GM21515 (cell line): ENCODE measurements around the gene RIMS3.
A peak's percentile ranks its signal among the peaks of the same experiment; 100 is the strongest.
"Not testable (repeated sequence)": the region's sequence is repeated elsewhere in the genome, so short reads cannot be mapped to it uniquely, and the experiment has no call there.

ENCODE experiments used
- ATAC-seq: cut with Tn5 transposase; IDR thresholded peaks from one replicate; pipeline ENCODE4 v1.9.1; 2021; ENCODE audit not compliant: unreplicated experiment

The RIMS3 gene

GRCh38 chr1:40665335-40666171 is at the start of gene RIMS3:
Gene RIMS3, minus strand, starts transcription at chr1:40665682. Its CDS starts 23,757 bp downstream, at chr1:40641925.
- ATAC-seq: peak; percentile 71

DNA sequence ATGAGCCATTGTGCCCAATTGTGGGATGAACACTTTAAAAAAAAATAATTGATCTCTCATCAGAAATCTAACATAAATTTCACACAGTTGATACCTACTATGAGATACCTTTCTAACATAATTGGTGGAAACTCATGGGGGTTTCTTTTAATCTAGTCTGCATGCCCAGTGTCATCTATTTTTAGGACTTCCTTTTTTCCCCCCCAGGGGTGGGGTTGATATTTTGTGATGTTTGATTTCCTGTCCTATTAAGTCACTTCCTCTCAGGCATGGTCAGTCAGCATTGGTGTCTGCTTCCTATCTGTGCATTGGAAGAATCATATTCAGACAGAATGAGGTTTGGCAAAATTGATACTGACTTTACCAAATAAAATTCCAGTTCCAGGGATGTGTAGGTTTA is 47.5 kb upstream of the RIMS3 start:
- no peak for ATAC-seq

- no peak for ATAC-seq
Observed at GRCh38 chr1:40712405-40712944, 47.0 kb upstream of the RIMS3 start.

DNA sequence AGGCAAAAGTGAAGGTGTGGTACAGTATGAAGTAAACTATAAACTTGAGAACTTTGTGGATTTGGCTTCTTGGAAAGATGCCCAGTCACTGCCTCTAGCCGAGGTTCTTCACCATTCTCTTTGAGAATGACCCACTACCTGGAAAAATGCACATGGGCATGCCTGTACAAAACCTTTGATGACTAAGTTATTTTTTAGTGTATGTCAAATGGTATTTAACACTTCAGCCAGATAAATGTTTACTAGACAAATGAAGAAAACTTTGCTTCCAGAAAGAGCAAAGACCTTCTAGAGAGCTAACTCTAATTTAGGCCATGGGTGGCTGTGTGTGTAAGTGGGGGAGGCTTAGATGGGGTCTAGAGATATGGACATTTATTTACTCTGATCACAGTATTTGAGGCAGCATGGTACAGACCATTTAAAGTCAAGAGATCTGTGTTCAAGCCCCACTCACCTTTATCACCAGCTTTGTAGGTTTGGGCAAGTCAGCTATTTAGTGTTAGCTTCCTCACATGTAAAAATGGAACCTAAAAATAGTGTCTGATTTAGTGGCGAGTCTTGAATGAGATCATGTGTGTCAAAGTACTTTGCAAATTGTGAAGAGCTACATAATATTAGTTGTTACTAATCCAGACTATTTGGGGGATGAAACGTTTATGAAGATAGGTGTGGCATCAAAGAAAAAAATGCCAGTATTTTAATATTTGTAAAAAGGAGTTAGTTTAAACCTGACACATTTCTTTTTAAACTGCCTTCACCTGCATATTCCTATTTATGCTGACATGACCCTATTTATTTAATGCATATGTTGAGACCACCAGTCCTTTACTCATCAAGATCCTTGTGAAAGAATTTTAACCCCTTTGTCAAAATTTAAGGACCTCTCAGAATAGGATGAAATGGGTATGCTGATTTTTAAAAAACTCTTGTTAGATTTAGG is 46.3 kb upstream of the RIMS3 start:
- no peak for ATAC-seq

- no peak for ATAC-seq
Observed at GRCh38 chr1:40710581-40711315, 45.3 kb upstream of the RIMS3 start.

GRCh38 chr1:40709802-40710278 is 44.4 kb upstream of the RIMS3 start:
- no peak for ATAC-seq

- peak; percentile 90 for ATAC-seq
Observed at GRCh38 chr1:40709100-40709801, 43.8 kb upstream of the RIMS3 start.

DNA sequence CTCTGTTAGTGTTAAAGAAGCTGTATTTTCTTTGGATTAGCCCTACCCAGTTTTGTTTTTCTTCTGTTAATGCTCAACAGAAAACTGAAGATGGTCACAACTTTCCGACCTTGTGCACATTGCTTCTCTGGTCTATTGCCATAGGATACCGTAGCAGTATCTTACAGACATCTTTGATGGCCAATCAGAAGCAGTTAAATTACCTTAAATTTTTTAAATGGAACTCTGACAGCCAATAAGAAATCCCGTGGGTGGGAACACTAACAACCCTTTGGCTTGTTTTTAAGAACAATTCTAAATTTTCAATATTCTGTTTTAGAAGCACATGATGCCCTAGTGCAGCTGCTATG is 43.2 kb upstream of the RIMS3 start:
- ATAC-seq: peak; percentile 66

DNA sequence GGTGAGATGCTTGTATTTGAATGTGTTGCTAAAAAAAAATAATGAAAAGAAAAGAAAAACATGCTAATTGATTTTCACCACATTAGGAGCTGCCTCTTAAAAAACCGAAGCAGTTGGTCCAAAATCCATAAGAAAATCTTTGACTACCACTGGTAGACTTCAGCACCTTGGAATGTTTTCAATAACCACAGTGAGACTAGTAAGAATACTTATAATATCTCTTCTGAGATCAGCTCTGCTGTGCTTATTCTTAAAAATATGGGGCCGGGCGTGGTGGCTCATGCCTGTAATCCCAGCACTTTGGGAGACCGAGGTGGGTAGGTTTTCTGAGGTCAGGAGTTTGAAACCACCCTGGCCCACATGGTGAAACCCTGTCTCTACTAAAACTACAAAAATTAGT is 41.1 kb upstream of the RIMS3 start:
- ATAC-seq: no peak

DNA sequence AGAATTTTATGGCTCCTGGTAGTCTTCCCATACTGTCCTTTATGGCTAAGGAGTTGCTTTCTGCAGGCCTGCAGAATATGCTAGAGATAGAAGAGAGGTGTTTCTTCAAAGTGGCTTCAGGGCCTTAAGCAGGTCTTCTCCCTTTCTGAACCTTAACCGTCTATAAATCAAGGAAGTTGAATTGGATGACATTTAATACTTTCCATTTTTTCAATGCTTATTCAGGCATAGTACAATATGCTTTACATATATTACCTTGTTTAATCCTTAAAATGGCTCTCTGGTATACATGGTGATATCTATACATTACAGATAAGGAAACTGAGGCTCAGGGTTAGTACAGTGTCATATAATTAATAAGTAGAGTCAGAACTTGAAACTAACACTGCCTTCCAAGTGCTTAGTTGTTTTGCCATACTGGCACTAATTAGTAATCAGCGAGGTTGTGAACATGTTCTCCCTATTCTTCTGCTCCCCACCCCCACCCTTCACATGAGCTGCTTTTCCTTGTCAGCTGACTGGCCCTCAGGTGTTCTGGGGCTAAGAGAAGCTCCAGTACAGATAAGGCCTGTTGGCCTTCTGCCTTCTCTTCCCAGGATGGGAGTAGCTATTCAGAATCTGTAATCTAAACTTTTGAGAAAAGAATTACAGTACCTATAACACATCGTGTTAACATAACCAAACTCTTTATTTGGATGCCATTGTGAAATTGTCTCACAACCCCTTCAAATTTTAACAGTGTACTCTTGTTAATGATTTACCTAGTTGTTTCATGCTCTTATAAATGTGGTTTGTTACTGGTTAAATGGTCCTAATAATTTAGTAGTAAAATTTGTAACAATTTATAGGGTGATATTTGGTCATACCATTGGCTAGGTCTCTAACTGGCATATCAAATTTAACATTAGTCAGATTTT is 39.6 kb upstream of the RIMS3 start:
- no peak for ATAC-seq

GRCh38 chr1:40703316-40703715 is 37.8 kb upstream of the RIMS3 start:
- no peak for ATAC-seq

GRCh38 chr1:40702810-40703209 is 37.3 kb upstream of the RIMS3 start:
- ATAC-seq: not testable (repeated sequence)

DNA sequence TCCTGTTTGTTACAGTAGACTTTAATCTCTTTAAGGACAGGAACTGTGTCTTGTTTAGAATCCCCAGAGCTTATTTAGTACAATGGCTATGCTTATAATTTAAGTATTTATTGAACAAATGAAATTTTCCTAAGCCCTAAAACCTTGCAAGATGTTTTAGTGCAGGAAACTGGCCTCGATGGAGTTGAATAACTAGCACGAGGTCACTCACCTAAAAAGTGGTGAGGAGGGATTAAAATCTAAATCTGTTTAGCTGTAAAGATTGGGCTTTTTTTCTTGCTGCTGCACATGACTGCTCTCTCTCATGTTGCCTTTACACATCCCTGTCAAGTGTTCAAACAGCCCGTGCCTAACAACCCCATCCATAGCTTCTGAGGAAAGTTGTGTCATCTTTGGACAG is 36.2 kb upstream of the RIMS3 start:
- ATAC-seq: no peak

DNA sequence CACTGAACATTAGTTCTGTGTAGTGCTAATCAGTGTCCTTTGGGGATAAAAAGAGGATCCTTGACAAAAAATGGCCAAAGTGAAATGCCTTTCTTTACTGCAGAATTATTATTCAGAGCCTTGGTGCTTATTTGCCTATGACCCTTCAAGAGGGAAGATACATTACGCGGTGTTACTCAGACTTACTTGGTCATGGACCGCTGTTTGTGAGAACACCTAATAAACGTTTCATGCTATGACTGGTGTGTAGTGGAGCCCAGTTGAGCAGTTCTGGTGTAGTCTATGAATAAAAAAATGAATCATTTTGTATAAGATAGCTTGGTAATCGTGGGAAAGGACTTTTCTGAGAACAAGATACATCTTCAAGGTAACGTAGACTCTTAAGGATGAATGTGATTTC is 34.3 kb upstream of the RIMS3 start:
- ATAC-seq: peak; percentile 69

DNA sequence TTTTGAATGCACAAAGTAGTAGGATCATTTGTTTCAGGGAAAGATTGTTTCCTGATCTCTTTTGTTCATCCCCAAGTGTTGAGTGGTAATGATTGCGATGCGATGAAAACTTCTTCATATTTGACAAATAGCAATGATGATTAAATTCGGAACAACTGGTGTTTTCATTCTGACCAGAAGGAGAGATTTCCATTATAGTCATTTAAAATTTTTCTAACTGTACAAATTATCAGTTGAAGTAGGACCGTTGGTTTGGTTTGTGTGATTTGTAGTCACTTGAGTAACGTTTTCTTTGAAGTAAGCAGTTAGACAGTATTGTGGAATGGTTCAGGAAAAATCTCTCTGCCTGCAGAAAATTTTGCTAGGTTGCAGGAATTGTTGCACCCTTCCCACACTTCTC is 32.0 kb upstream of the RIMS3 start:
- no peak for ATAC-seq

GRCh38 chr1:40696294-40696693 is 30.8 kb upstream of the RIMS3 start:
- ATAC-seq: no peak

DNA sequence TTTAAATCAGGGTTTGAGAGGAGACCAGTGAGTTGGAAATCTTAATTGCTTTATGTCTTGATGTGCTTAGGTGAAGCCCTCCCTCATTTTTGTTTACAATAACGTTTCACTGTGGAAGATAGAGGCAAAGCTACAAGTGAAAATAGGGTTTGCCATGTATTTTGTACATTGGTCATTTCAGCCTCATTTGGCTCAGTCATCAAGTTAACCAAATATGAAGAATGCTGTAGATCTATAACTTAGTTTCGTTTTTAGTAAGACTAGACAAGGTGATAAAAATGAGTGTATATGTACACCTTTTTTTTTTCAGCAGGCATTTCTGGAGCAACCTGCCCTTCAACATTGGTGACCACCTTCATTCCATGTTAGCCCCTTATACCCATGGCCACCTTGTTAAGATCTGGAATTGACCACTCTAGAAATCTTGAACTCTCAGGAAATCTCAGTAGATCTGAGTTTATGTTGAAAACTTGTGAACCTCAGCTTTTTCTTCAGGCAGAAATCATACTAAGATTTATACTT is 28.9 kb upstream of the RIMS3 start:
- ATAC-seq: no peak

DNA sequence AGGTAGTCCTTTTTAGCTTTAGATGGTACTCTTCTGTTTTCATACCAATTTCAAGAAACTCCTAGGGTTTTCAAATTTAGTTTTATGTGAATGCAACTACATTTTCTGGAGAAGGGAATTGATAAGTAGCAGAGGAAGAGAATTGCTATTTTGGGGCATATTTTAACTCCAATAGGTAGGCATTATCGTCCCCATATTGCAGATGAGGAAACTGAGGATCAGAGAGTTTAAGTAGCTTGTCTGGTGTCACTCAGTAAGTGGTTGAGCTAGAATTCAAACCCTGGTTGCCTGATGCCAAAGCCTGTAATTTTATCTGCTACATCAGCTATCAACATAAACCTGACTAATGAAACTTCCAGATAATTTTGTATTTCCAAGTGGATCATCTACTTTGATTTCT is 27.9 kb upstream of the RIMS3 start:
- no peak for ATAC-seq

- no peak for ATAC-seq
Observed at GRCh38 chr1:40692429-40692895, 27.0 kb upstream of the RIMS3 start.
